ENCODE data around the gene CDH23.

CDH23 gene

DNA sequence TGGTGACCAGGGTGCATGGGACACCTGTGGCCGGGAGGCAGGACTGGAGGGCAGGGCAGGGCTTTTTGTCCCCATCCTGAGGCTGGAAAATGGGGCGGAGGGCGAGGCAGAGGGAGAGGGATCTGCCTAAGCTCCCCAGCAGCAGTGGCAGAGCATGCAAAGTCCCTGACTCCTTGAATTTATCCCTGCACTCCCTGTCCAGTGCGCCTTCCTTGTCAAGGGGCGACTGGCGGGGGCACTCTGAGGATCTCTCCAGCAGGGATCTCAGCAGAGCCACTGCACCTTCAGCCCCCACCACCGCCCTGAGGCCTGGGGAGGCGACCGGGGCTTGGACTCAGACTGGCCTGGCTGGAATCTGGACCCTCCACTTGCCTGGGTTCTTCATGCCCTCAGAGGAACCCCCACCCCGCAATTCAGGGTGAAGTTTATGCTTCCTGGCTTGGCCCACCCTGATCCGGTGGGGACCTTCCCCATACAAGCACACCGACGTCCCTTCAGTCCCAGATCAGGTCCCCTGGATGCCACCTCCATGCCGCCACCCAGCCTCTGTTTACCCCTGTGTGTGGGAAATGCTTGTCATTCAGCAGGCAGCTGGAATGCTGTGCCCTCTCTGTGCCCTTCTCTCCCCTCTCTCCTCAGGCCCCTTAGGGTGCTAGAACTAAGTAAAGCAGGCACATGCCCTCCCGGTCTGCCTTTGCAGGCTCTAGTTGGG lies 46.3 kb downstream of the CDH23 start:
- DNase-seq: no peak

DNA sequence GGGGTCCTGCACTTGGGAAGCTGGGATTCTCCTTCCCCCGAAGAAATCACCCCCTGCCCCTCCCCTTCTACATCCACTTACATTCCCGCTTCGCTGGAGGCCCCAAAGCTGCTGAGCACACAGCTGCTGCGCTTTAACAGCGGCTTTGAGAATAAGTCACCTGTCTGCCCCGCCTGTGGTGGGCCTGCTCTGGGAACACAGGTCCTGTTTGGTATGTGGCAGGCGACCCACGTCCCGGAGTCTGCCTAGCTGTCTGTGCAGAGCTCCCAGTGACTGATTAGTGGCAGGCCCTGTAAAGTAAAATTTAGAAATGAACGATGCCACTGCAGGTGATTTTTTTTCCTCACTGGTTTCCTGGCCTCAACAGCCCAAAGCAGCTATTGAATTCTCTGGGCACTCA lies 47.0 kb downstream of the CDH23 start:
- no peak for DNase-seq

DNA sequence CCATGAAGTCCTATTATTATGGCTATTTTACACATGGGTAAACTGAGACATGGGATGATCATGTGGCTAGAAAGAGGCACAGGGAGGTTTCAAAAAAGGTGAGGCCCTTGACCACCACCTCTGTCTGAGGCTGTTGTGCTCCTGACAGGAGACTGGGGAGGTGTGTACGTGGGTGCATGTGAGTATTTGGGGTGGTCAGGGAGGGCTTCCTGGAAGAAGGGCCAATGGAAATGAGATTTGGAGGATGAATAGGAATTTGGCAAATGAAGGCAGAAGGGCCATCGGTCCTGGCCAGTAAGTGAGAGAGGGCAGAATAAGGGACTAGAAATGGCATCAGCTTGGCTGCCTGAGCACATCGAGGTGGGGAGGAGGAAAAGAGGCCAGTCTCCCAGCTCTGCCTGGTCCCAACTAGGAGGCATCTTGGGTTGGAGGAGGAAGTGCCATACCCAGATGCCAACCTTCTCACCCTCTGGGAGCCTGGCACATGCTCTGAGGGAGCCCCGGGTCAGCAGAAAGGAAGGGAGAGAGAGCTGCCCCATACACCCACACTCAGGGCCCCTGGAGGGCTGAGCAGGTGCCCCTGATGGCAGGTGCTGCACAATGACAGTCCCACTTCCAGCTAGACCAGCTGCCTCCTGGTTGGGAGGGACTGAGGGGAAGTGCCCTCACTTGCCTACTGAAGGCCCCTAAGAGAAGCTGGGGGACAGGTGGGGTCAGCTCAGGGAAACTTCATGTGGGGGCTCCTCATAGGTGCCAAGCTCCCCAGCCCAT lies 47.7 kb downstream of the CDH23 start:
- no peak for DNase-seq

DNA sequence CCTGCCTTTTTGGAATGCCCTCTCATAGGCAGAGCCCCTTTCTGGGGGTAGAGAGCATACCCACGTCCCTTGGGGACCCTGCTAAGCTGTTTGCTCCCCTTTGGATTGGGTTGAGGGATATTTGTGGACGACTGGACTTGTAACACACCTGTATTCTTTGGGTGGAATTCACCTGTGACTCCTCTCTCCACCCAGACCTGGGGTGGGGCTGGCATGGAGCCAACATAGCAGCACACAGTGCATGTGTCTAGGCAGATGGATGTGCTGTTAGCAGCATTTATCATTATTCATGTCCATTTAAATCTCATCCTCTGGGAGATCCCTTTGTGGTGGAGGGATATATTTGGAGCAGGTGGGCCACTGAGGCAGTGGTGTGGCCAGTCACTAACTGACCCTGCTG lies 51.0 kb downstream of the CDH23 start:
- DNase-seq: no peak

DNA sequence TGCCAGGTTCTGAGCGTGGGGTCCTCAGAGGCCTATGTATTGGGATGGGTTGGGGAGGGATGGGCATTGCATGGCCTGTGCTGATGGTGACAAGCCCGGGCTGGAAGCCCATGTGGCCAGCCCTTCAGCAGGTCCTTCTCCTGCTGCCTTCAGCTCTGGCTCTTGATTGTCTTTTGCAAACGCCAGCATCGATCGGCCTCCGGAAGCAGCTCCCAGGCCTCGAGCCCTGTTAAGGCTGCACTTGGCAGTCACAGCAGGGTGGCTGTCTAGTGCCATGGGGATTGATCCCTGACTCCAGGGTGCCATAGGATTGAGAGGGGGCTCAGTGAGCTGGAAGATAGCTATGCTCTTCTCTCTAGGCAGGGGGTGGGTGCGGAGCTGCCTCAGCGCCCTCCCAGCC lies 51.4 kb downstream of the CDH23 start:
- DNase-seq: no peak

DNA sequence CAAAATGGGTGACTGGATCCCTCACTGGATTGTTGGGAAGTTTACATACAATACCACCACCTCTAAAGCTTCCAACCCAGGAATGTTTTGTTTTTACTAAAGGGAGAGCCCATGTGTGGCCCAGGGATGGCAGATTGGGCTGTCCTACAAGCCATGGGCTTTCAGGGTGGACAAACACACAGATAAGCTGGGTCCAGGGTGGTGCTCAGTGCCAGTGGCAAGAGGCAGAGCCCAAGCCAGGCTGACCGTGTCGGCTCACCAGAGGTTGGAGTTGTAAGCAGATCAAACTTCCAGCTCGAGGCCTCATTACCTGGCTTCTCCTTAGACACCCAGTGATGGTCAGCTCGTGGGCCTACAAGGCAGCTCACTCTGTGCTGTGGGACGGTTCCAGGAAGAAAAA lies 52.3 kb downstream of the CDH23 start:
- no peak for DNase-seq

DNA sequence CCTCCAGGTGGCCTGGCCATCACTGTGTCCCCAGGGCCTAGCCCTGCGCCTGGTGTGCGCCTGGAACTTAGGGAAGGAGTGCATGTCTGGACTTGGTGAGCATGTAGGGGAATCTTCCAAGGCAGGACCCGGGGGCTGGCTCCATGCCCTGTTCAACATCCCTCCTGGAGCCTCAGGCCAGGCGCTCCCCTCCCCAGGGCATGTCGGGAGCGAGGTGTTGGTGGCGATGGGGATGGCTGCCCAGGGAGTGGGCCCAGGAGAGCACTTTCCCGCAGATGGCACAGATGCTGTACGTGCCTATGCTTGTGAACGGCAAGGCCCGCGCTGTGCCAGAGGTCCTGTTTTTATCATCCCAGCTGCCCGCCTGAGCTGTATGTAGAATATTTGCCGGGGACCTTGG lies 55.0 kb downstream of the CDH23 start:
- no peak for DNase-seq

DNA sequence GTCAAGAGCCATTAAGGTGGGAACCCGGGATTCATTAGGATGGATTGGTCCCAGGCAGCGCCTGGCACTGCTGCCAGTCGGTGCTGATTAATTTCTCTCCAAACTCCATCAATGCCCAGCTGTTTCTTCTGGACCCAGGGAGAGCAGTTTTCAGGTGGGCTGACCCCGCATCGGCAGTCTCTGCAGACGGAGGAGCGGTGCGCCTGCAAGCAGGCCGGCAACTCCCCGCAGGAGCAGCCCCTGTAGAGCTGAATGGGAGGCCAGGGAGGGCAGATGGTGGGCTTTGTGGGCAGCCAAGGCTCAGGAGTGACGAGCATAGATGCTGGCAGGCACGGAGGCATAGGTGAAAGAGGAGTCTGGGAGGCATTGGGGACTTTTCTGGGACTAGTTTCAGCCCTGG lies 56.5 kb downstream of the CDH23 start:
- no peak for DNase-seq

DNA sequence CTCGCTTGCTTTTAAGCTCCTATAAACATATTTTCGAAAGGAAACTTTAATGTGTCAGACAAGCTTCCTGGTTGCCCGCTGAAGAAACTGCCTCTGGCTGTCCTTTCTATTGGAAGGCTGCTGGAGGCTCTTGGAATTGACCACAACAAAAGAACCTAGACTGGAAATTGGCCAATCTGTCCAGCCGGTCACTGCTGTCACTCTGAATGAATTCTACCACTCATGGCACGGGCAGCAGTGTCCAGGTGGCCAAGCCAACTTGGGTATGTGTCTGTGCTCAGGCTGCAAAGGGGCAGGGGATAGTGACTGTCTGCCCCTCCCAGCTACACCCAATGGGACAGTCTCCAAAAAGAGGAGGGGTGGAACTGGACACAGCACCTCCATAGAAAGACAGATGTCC lies 57.6 kb downstream of the CDH23 start:
- no peak for DNase-seq

DNA sequence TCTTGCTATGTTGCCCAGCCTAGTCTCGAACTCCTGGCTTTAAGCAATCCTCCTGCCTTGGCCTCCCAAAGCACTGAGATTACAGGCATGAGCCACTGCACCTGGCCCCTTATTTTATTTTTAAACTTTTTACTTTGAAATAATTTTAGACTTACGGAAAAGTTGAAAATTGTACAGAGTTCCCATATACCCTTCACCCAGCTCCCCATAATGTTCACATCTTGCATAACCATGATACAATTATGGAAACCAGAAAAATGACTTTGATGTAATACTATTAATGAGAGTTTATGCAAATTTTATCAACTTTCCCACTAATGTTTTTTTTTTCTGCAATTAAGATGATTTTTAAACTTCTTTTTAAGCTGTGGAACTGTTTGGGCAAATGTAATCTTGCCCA lies 58.3 kb downstream of the CDH23 start:
- no peak for DNase-seq

DNA sequence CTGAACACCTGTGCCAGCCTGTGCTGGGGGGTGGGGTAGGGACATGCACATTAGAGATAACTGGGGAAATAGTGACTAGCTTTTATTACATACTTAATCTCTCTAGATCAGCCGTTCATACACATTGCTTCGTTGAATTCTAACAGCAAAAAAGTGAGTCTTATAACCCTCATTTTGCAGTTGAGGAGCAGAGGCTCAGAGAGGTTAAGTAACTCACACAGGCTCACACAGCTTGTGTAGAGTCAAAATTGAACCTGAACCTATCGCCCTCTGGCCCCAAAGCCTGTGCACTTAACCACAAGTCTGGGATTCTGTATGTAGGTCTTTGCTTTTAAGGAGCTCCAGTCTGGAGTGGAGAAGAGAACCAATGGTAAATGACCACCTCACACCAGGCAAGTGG lies 59.9 kb downstream of the CDH23 start:
- no peak for DNase-seq

DNA sequence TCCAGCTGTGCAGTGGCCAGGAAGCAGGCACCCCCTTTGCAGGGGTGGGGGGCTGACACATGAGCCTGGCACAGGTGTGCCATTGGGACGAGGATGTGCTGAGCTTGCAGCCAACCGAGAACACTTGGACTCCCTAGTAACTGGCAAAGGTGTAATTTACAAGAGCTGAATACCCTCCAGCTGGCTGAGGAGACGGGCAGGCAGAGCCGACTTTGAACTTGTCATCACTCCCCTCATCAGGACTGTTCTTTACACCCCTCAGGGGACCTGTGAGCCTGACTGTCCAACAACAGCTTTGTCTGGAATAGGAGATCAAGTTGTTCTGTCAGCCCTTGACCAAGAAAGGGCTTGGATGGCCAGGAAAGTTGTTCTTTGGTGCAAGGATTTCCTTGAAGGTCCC lies 61.2 kb downstream of the CDH23 start:
- DNase-seq: no peak

DNA sequence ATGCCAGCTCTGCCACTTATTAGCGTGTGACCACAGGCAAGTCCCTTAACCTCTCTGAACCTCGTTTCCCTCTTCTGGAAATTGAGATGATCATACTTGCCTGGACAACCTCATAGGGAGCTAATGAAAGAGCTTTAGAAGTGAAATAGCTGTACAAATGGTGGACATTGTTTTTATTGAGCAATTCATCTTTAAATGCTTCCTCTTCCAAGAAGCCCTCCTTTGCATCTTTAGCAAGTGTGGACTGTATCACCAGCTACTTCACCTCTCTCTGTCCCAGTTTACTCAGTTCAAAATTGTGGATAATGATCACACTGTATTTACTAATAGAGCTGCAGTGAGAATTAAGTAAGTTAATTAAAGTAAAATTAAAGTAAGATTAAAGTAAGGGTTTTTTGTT lies 61.7 kb downstream of the CDH23 start:
- no peak for DNase-seq

DNA sequence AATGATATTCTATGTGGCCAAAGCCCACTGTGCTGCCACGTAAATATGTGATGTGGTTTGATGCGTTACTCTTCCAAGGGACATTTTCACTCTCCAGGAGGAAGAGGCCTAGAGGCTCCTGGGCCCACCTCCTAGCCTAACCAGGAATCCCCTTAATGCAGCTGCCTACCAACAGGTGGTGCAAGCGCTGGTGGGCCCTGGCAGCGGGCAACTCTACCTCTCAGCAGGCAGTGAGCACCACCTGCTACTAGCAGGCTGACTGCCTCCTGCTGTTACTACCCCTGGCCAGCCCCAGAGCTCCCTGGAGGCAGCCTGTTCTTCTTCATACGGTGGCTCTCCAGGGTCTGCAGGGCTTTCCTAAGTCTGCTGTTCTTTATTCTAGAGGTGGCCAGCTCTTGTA lies 62.8 kb downstream of the CDH23 start:
- no peak for DNase-seq

DNA sequence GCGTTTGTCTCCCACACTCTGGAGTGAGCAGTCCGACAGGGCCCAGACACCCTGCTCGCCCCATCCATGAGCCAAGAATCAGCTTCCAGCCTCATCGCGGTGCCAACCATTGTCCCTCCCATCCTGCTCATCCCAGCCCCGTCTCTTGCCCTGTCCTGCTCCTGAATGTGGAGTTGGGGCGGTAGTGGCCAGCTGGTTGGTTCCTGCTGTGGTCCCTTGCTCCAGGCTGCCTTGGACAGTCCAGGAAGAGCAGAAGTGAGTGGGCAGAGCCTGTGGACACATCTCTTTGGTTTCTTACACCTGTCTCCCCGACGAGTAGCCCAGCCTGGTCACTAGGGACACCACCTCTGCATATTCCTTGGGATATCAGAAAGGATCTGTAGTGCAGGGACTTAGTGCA lies 63.9 kb downstream of the CDH23 start:
- DNase-seq: no peak

DNA sequence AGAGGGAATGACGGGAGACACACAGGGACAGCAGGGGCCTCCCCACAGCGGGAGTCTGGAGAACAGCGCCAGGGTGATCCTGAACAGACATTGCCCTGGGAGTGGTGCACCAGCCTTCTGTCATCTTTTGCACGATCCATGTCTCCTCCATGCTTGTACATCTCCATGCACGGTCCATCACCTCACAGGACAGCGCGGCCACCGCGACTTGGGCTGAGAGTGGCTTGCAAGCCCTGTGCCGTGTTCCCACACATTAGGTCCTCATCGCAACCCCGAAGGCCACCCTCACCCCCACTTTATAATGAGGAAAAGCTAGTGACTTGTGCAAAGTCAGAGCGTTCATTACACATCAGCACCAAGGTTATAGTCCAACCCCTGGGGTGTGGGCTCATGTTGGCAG lies 64.7 kb downstream of the CDH23 start:
- DNase-seq: no peak

DNA sequence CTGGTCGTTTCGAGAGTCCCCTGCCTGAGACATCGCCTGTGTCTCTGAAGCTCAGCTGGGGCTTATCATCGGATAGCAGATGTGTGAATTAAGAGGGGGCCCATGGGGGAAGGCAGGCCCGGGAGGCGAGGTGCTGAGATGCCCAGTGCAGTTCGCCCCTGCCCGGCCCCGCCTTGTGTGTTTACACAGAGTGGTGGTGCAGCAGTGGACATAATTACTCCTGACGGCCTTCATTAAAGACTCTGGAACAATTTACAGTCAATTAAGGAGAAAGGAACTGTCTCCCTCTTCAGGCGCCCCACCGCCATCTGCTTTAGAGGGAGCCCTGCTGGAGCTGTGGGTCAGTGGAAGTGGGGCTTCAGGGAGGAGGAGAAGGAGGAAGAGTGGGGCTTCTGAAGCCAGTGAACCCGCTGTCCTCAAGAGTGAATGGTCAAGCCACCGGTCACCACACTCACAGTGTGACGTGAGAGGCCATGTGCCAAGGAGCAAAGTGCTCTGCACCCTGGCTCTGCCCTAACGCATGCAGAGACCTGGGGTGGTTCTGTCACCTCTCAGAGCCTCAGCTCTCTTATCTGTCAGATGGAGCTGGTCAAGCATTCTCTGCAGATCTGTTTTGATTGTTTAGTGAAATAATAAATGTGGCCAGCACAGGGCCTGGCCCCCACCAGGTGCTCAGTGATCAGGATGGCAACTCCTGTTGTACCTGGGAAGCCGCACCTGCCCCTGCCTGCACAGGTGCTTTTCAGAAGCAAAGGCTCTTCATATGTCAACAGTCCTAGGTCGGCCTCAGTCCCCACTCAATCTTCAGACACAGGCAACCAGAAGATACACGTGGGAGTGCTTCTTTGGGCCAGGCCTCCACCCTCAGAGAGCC lies 65.6 kb downstream of the CDH23 start:
- no peak for DNase-seq

DNA sequence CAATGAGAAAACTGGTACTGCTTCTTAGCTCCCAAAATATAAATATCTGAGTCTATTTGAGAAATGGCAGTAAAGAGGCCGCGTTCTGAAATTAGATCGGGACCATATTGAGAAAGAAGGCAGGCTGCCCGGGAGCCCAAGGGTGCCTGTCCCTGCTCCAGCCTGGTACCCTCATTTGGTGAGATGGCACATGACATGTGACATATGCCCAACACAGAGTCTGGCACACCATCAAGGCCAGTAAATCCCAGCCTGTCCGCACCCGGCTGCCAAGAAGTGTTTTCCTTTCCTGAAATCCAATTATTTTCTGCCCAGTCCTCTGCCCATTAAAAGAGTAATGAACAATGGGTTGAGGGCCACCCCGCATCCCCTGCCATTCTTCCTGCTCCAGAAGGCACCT lies 66.4 kb downstream of the CDH23 start:
- no peak for DNase-seq

DNA sequence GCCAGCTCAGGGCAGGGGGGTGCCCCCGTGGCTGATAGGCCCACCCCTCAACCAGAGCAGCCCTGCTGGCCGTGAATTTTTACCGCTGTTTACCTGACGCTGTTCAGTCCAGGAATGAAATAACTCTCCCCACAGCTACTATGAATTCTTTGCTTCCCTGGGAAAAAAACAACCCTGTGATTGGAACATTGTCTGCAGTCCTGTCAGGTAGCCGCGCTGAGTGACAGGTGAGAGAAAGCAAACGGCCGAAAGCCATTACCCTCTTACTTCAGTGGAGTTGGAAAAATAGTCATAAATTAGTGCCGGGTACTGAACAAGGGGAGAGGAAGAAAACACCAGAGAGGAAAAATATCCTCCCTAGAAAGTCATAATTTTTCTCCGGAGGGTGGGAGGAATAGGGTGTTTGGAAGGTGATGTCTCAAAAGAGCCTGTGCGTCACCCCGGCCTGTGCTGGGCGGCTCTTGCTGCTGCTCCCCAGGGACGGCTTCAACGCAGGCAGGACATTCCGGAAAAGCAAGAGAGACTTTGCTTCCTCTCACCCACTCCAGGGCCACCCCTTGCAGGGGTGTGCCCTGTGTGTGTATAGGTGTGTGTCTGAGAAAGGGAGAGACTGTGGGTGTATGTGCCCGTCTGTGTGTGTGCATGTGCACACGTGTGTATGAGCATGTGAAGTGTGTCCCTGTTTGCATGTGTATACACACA lies 69.0 kb downstream of the CDH23 start:
- no peak for DNase-seq

DNA sequence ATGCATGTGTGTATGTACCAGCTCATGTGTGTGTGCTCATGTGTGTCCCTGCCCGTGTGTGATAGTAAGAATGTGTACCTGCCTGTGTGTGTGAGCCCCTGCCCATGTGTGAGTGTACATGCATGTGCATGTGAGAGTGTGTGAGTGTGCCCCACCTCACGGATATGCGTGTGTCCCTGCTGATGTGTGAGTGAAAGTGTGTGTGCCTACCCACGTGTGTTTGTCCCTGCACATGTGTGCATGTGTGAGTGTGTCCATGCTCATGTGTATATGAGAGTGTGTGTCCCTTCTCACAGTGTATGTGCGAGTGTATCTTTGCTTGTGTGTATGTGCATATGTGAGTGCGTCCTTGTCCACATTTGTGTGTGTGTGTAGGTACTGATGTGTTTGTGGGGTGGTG lies 69.6 kb downstream of the CDH23 start:
- DNase-seq: no peak

DNA sequence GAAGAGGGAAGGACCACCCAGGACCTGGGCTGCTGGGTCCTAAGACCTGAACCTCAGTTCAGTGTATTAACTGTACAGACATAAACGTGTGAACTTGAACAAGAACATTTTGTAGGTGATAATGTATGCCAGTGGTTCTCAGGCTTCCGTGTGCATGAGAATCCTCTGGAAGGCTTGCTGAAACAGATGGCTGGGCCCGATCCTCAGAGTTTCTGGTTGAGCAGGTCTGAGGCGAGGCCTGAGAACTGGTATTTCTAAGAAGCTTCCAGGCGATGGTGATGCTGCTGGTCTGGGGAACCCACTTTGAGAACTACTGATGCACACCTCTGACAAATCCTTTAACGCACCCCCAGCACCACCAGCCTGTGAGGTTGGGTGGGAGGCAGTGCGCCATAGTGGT lies 70.4 kb downstream of the CDH23 start:
- DNase-seq: no peak

DNA sequence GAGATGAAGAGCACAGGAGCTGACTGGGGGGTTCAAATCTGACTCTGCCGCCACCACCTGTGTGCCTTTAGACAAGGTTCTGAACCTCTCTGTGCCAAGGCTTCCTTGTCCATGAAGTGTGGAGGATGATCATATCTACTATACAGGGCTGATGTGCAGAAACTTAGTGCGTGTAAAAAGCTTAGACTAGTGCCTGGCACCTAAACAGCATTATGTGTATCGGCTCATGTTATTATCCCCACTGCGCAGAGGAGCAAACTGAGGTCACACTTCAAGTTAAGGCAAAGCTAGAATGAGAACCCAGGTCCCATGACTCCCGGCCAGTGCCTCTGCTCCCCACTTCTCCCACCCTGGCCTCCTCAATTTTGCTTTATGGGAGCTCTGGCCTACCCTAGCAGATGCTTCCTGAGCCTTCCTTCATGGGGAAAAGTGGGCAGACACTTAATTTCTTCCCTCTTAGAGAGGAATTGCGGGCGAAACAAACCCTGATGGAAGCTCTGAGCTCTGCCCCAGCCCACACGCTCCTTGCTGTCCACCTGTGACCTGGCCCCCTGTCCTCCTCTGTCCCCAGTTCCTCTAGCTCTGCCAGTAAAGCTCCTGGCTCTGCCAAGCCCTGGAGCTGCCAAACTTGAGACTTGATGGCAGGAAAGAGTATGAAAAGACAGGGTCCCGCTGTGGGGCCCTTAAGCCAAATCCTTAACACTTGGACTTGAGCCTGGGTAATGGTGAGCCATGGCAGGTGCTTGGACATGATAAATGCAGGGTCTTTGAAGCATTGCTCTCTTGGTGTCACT lies 71.0 kb downstream of the CDH23 start:
- no peak for DNase-seq

Measured in activated CD8-positive, alpha-beta memory T cell treated with anti-CD3 and anti-CD28 coated beads, Interleukin-2, amount 50 U/mL, for 4 hours (primary cell).